Measurements from ENCODE around the gene KIR2DL3. TPM values are rescaled to one million over a fixed set of nuclear protein-coding genes. Genes with fewer than 3 reads are reported as not detected.

Gene KIR2DL3
- total RNA-seq, 1 experiment from 2014 or later = not detected

GRCh38 chr19:54792814-54793213 is 54.5 kb downstream of the KIR2DL3 start:
- peak; percentile 6 for DNase-seq (ENCODE audit: low read depth)

- DNase-seq (ENCODE audit: low read depth) = no peak
These were observed 57.4 kb downstream of the KIR2DL3 start for GRCh38 chr19:54795758-54796157.

Other genes starting within 250 kb of the KIR2DL3 start
- not detected in 2 replicates for gene LAIR2, start 235.7 kb upstream of the KIR2DL3 start, total RNA-seq (2014; rRNA removed; shearing (Covaris generic))
- gene LILRA2, start 164.7 kb upstream of the KIR2DL3 start, total RNA-seq (2014; rRNA removed; shearing (Covaris generic)) = not detected in 2 replicates
- not detected in 2 replicates for gene LILRA1, start 144.9 kb upstream of the KIR2DL3 start, total RNA-seq (2014; rRNA removed; shearing (Covaris generic))
- not detected in 2 replicates for gene LILRB1, start 108.0 kb upstream of the KIR2DL3 start, total RNA-seq (2014; rRNA removed; shearing (Covaris generic))
- not detected in 2 replicates for gene LILRB4, start 75.5 kb upstream of the KIR2DL3 start, total RNA-seq (2014; rRNA removed; shearing (Covaris generic))
- gene KIR3DL3, start 14.1 kb upstream of the KIR2DL3 start, total RNA-seq (2014; rRNA removed; shearing (Covaris generic)) = not detected in 2 replicates
- gene KIR2DL1, start 31.3 kb downstream of the KIR2DL3 start, total RNA-seq (2014; rRNA removed; shearing (Covaris generic)) = not detected in 2 replicates
- not detected in 2 replicates for gene KIR2DL4, start 65.1 kb downstream of the KIR2DL3 start, total RNA-seq (2014; rRNA removed; shearing (Covaris generic))
- gene KIR3DL1, start 78.0 kb downstream of the KIR2DL3 start, total RNA-seq (2014; rRNA removed; shearing (Covaris generic)) = not detected in 2 replicates
- not detected in 2 replicates for gene KIR2DS4, start 94.2 kb downstream of the KIR2DL3 start, total RNA-seq (2014; rRNA removed; shearing (Covaris generic))
- gene KIR3DL2, start 111.9 kb downstream of the KIR2DL3 start, total RNA-seq (2014; rRNA removed; shearing (Covaris generic)) = not detected in 2 replicates
- not detected in 2 replicates for gene FCAR, start 135.7 kb downstream of the KIR2DL3 start, total RNA-seq (2014; rRNA removed; shearing (Covaris generic))
- gene NCR1, start 167.6 kb downstream of the KIR2DL3 start, total RNA-seq (2014; rRNA removed; shearing (Covaris generic)) = not detected in 2 replicates
- not detected in 2 replicates for gene NLRP7, start 209.0 kb downstream of the KIR2DL3 start, total RNA-seq (2014; rRNA removed; shearing (Covaris generic))
- gene NLRP2, start 227.9 kb downstream of the KIR2DL3 start, total RNA-seq (2014; rRNA removed; shearing (Covaris generic)) = not detected in 2 replicates

All from M059J (cell line).